NCI-H1694 (cell line): ENCODE data around the gene GET4.
"Not testable (repeated sequence)": the region's sequence is repeated elsewhere in the genome, so short reads cannot be mapped to it uniquely, and the experiment has no call there.

Experiments used
- DNase-seq: peaks from one replicate; lab custom pipeline; 2025; lab: John Stamatoyannopoulos, UW

The GET4 gene

GRCh38 chr7:900331-901040 is 24.1 kb downstream of the GET4 start:
- DNase-seq = no peak

- no peak for DNase-seq
Measured at GRCh38 chr7:901041-901387, 24.7 kb downstream of the GET4 start.

- DNase-seq = no peak
Measured at GRCh38 chr7:901388-902154, 25.2 kb downstream of the GET4 start.

GRCh38 chr7:902996-903395 is 26.6 kb downstream of the GET4 start:
- DNase-seq = no peak

GRCh38 chr7:903921-904755 is 27.8 kb downstream of the GET4 start:
- DNase-seq = no peak

- DNase-seq = no peak
Measured at GRCh38 chr7:904847-905246, 28.5 kb downstream of the GET4 start.

GRCh38 chr7:906776-907157 is 30.4 kb downstream of the GET4 start:
- no peak for DNase-seq

- DNase-seq = no peak
Measured at GRCh38 chr7:907158-907980, 31.0 kb downstream of the GET4 start.

GRCh38 chr7:908159-908581 is 31.8 kb downstream of the GET4 start:
- no peak for DNase-seq

- not testable (repeated sequence) for DNase-seq
Measured at GRCh38 chr7:908591-909357, 32.4 kb downstream of the GET4 start.

GRCh38 chr7:909358-910329 is 33.3 kb downstream of the GET4 start:
- DNase-seq = no peak

GRCh38 chr7:910441-910861 is 34.1 kb downstream of the GET4 start:
- no peak for DNase-seq

- DNase-seq = no peak
Measured at GRCh38 chr7:910931-911431, 34.6 kb downstream of the GET4 start.

GRCh38 chr7:911791-912480 is 35.6 kb downstream of the GET4 start:
- no peak for DNase-seq

GRCh38 chr7:913736-914520 is 37.6 kb downstream of the GET4 start:
- peak; percentile 36 for DNase-seq

- DNase-seq = no peak
Measured at GRCh38 chr7:914521-915194, 38.3 kb downstream of the GET4 start.
